ENCODE data around the gene TPX2.

Gene TPX2, protein sequence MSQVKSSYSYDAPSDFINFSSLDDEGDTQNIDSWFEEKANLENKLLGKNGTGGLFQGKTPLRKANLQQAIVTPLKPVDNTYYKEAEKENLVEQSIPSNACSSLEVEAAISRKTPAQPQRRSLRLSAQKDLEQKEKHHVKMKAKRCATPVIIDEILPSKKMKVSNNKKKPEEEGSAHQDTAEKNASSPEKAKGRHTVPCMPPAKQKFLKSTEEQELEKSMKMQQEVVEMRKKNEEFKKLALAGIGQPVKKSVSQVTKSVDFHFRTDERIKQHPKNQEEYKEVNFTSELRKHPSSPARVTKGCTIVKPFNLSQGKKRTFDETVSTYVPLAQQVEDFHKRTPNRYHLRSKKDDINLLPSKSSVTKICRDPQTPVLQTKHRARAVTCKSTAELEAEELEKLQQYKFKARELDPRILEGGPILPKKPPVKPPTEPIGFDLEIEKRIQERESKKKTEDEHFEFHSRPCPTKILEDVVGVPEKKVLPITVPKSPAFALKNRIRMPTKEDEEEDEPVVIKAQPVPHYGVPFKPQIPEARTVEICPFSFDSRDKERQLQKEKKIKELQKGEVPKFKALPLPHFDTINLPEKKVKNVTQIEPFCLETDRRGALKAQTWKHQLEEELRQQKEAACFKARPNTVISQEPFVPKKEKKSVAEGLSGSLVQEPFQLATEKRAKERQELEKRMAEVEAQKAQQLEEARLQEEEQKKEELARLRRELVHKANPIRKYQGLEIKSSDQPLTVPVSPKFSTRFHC

DNA sequence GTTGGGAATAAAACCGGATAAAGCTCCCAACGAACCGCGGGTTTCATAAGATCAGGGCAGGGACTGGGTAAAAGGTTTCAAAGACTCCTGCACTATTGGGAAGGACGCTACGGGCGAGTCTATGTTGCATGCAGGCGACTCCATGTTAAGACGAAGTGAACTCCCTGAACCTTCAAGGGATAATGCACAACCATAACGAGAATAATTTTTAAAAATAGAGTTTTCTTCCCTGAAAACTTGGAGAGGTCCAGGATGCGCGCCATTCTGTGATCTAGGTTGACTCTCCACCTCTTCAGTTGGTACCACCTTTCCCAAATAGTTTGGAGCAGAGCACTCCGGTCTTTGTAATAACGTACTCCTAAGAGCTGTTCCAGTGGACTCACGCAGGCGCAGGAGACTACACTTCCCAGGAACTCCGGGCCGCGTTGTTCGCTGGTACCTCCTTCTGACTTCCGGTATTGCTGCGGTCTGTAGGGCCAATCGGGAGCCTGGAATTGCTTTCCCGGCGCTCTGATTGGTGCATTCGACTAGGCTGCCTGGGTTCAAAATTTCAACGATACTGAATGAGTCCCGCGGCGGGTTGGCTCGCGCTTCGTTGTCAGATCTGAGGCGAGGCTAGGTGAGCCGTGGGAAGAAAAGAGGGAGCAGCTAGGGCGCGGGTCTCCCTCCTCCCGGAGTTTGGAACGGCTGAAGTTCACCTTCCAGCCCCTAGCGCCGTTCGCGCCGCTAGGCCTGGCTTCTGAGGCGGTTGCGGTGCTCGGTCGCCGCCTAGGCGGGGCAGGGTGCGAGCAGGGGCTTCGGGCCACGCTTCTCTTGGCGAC, at the start of gene TPX2:
TSS of gene TPX2 (plus strand) at position 562 of the 821 bp plus-strand sequence. CDS start 18,187 bp downstream, outside the sequence.
- DNase-seq (ENCODE audit: low spot score): peak; percentile 97

DNA sequence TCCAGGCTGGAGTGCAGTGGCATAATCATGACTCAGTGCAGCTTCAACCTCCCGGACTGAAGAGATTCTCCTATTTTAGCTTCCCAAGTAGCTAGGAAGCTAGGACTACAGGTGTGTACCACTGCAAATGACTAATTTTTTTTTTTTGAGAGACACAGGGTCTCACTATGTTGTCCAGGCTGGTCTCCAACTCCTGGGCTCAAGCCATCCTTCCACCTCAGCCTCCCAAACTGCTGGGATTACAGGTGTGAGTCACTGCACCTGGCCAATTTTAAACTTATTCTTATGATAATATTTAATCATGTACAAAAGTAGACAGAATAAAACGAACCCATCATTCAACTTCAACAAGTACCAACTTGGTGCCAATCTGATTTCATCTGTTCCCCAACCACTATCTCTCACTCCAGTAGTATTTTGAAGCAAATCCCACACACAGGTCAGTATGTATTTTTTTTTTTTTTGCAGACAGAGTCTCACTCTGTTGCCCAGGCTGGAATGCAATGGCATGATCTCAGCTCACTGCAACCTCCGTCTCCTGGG, 48.9 kb upstream of the TPX2 start:
- DNase-seq (ENCODE audit: low spot score): no peak

DNA sequence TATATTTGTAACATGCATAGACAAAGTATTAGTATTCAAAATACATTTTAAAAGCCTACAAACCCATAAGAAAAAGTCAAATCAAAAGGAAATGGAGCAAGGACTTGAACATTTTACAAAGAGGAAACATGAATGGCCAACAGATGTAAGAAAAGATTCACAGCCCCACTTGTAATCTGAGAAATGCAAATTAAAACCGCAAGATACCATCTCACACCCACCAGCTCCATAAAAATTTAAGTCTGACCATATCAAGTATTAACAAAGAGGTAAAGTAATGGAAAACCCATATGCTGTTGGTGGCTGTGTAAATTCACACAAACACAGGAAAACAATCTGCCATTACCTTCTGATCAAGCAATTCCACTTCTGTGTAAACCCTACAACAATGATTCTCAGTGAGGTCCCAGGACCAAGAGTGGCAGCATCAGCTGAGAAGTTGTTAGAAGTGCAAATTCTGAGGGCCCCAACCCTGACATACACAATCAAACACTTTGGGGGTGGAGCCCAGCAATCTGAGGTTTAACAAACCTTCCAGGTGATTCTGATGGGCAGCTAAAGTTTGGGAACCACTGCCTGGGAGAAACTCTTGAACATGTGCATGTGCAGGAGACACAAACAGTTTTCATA, 47.3 kb upstream of the TPX2 start:
- no peak for DNase-seq (ENCODE audit: low spot score)

GRCh38 chr20:31693402-31693801, 45.7 kb upstream of the TPX2 start:
- no peak for DNase-seq (ENCODE audit: low spot score)

DNA sequence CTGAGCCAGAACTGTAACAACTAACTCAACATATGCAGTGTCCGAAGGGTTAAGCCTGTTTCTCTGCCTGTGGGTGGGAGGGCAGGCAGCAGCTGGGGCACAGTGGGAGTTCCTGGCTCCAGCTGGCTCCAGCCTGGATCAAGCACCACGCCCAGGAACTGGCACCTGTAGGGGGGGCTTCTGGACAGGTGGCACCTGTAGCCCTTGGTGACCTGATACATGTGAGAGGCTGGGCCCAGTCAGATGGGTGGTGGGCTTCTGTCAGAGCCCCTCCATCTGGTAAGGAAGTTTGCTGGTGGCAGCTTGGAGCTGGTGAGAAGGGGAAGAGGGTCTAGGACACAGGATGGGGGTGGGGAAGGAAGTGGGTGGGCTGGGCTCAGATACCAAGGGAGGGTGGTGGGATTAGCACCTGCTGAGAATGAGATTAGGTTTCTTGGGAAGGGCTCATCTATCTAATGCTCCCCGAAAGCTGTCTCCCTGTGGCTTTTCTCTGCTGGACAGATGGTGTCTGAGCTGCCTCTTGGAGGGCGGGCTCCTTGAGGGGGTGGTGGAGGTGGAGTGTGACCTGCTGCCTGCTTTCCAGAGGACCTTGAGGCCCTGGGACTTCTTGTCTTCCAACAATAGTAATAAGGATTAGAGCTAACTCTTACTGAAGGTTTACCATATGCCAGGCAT, 45.0 kb upstream of the TPX2 start:
- no peak for DNase-seq (ENCODE audit: low spot score)

DNA sequence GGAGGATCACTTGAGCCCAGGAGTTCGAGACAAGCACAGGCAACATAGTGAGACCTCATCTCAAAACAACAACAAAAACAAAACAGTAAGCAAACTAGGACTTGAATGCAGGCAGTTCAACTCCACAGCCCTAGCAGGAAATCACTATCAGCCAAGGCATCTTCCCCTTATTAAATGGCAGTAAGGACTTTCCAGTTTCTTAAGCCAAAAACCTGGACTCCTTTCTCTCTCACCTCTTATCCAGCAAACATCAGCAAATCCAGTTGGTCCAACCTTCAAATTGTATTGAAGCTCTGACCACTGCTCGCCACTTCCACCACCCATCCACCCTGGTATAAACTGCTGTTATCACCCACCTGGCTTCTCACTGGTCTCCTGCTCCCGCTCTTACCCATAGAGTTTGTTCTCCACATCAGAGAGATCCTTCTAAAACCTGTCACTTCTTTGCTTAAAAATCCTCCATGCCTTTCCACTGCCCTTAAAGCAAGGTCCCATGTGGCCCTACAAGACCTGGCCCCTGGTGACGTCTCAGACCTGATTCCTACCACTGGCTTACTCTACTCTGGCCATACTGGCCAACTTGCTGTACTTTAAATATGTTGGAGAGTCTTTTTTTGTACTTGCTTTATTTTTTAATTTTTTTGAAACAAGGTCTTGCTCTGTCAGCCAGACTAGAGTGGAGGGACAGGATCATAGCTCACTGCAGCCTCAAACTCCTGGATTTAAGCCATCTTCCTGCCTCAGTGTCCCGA, 44.1 kb upstream of the TPX2 start:
- no peak for DNase-seq (ENCODE audit: low spot score)

DNA sequence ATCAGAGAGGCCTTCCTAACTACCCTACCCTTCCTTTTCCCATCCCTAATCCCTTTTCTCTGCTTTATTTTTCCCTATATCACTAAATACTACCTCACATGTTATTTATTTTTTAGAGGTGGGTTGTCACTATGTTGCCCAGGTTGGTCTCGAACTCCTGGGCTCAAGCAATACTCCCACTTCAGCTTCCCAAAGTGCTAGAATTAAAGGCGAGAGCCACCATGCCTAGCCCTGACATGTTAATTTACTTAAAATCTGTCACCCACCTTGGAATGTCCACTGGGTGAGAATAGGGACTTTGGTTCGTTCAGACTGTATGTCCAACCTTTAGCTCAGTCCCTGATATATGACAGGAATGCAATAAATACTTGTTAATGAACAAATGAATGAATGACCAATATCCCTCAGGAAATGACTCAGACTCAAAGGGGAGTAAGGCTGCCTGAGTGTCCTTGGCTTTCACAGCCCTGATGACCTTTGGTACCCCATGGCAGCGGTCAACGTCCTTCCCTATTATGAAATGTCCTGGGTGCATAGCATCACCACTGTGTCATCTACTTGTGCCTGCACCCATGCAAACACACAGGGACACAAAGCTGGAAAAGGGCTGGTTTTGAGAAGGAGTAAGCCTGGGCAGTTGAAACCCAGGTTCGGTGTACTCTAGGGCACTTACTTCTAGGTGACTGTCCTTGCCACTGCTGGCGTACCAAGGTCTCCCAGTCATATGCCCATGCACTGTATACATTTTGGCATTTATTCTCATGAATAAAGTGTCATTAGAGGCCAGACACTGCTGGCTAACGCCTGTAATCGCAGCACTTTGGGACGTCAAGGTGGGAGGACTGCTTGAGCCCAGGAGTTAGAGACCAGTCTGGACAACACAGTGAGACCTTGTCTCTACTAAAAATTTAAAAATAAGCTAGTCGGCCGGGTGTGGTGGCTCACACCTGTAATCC, 43.0 kb upstream of the TPX2 start:
- peak; percentile 79 for DNase-seq (ENCODE audit: low spot score)

GRCh38 chr20:31698243-31698802, 40.8 kb upstream of the TPX2 start:
- no peak for DNase-seq (ENCODE audit: low spot score)

GRCh38 chr20:31698803-31699718, 40.0 kb upstream of the TPX2 start:
- DNase-seq (ENCODE audit: low spot score): no peak

DNA sequence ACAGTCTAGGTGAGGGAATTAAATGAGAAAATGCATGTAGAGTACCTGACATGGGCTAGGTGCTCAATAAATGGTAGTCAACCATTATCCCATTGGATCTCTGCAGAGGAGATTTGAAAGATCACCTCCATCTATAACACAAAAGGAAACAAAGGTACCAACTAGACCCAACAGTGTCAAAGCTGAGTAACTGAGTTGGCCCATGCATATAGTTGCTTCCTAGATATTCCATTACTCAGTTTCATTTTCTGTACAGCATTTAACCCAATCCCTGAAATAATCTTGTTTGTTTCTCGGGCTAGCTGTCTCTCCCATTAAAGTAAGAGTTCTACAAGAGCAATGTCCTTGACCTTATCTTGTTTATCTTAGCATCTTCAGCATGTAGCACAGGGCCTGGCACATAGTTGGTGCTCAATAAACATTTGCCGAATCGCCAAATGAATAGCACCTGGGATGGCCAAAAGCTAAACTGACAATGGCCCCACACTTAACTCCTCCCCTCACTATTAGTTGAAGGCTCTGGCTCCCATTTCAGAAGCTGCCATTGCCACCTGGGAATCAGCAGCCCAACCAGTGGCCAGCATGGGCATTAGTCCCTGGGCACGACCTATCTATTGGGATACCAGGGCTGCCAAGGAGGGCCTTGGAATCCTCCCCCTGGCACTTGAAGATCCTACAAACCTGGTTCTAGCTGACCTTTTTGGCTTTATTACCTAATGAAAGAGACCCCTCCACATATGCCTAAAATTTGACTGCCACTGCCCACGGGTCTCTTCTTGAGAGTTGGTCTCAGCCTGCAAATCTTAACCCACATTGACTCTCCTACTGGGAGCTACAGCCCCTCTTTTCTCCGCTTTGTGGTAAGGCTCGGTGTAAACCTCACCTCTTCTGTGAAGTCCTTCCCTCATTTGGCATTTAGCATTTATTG, 39.0 kb upstream of the TPX2 start:
- no peak for DNase-seq (ENCODE audit: low spot score)

- DNase-seq (ENCODE audit: low spot score): no peak
Measured at GRCh38 chr20:31700747-31701146, 38.3 kb upstream of the TPX2 start.

GRCh38 chr20:31701591-31701990, 37.5 kb upstream of the TPX2 start:
- no peak for DNase-seq (ENCODE audit: low spot score)

- DNase-seq (ENCODE audit: low spot score): peak; percentile 66
Measured at GRCh38 chr20:31704225-31705119, 34.6 kb upstream of the TPX2 start.

DNA sequence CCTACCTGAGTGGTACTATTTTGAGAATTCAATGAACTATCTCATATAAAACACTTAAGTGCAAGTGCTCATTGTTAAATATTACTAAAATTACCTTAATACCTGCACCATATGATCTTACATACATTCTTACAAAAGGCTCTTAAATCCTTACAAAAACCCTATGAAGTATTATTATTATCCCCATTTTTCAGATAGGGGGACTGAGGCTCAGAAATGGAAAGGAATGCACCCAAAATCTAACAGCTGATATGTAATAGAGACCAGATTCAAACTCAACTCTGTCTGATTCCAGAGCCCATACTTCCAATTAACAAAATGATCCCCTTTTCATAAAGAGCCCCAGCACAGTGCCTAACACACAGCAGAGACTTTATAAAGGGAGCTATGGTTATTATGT, 33.9 kb upstream of the TPX2 start:
- DNase-seq (ENCODE audit: low spot score): no peak

Measured in HuH-7.5 (cell line).